ENCODE measurements around the gene SLC30A5.
"Not testable (repeated sequence)": the region's sequence is repeated elsewhere in the genome, so short reads cannot be mapped to it uniquely, and the experiment has no call there.

The SLC30A5 gene

DNA sequence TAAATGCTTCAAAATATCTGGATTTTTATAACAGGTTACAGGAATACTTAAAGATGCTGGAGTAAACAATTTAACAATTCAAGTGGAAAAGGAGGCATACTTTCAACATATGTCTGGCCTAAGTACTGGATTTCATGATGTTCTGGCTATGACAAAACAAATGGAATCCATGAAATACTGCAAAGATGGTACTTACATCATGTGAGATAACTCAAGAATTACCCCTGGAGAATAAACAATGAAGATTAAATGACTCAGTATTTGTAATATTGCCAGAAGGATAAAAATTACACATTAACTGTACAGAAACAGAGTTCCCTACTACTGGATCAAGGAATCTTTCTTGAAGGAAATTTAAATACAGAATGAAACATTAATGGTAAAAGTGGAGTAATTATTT lies 35.6 kb downstream of the SLC30A5 start:
- no peak for TF ChIP-seq JUND (IDR thresholded peaks at IDR 0.05; ENCODE audit: low read depth)

DNA sequence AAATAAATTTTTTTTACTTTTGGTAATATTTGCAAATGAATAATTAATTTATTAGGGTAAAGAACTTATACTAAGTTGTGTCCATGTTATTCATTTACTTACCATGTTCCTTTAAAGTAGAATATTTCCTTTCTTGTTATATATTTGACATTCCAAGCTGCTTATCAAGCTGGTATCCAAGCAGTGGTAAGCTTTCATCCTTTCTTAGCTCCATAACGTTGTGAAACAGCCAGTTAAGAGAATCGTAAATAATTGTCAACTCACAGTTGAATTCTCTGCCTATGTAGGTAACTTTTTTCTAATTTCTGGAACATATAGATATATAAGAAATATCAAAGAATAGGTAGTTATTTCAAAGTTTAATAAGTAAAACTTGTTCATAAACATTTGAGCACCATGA lies 36.4 kb downstream of the SLC30A5 start:
- no peak for TF ChIP-seq JUND (IDR thresholded peaks at IDR 0.05; ENCODE audit: low read depth)
- no peak for DNase-seq (ENCODE audit: low read depth in 1 of 2, low spot score in 1 of 2)
- in situ Hi-C loops (cut with HindIII; ENCODE audit: low pct_unique_long_range_greater_than_20kb, low sequenced_read_pairs) = no loop called here

More for the DNA sequence above, 35.6 kb downstream of the SLC30A5 start:
- DNase-seq (ENCODE audit: low read depth in 1 of 2, low spot score in 1 of 2) = no peak
- in situ Hi-C loops (cut with HindIII; ENCODE audit: low pct_unique_long_range_greater_than_20kb, low sequenced_read_pairs) = no loop called here

DNA sequence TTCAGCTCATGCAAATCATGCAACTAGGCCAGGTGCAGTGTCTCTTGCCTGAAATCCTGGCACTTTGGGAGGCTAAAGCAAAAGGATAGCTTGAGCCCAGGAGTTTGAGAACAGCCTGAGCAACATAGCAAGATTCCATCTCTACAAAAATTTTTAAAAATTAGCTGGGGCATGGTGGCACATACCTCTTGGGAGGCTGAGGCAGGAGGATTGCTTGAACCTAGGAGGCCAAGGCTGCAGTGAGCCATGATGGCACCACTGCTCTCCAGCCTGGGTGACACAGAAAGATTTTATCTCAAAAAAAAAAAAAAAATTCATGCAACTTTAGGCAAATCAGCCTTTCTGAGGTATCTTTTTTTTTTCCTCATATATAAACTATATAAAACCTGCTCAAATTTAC lies 37.5 kb downstream of the SLC30A5 start:
- no peak for DNase-seq (ENCODE audit: low read depth in 1 of 2, low spot score in 1 of 2)
- TF ChIP-seq JUND (IDR thresholded peaks at IDR 0.05; ENCODE audit: low read depth) = no peak
- in situ Hi-C loops (cut with HindIII; ENCODE audit: low pct_unique_long_range_greater_than_20kb, low sequenced_read_pairs) = no loop called here

- no peak for DNase-seq (ENCODE audit: low read depth in 1 of 2, low spot score in 1 of 2)
- no peak for TF ChIP-seq JUND (IDR thresholded peaks at IDR 0.05; ENCODE audit: low read depth)
- in situ Hi-C loops (cut with HindIII; ENCODE audit: low pct_unique_long_range_greater_than_20kb, low sequenced_read_pairs) = no loop called here
These were observed 40.3 kb downstream of the SLC30A5 start for GRCh38 chr5:69134126-69134525.

DNA sequence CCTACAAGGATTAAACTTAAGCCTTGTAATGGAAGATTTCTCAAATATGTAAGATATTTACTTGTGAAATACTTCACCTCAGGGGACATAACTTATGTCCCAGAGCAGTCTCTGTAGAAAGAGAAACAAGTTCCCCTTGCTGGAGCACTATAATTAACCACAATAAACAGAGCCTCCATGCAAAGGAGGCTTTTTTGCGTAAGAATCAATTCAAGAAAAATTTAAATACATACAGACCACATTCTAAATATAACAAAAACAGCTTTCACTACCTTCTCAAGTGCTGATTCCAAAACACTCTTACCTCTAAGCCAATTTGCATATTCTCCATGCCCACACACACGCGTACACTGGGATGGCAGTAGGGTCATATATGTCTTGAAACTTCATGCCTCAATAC lies 42.5 kb downstream of the SLC30A5 start:
- TF ChIP-seq JUND (IDR thresholded peaks at IDR 0.05; ENCODE audit: low read depth) = no peak
- peak; percentile 23 to 67 for DNase-seq (ENCODE audit: low read depth in 1 of 2, low spot score in 1 of 2)
- in situ Hi-C loops (cut with HindIII; ENCODE audit: low pct_unique_long_range_greater_than_20kb, low sequenced_read_pairs) = no loop called here

DNA sequence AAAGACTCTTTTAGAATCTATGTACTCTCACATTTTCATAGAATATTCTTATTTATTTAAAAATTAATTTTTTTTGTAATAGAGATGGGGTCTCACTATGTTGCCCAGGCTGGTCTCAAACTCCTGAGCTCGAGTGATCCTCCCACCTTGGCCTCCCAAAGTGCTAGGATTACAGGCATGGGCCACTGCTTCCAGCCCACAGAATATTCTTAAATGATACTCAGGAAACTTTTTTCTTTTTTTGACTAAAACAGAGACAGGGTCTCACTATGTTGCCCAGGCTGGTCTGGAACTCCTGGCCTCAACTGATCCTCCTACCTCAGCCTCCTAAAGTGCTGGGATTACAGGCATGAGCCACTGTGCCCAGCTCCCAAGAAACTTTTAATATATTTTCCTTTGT lies 43.4 kb downstream of the SLC30A5 start:
- in situ Hi-C loops (cut with HindIII; ENCODE audit: low pct_unique_long_range_greater_than_20kb, low sequenced_read_pairs); DNase-seq (ENCODE audit: low read depth in 1 of 2, low spot score in 1 of 2): not testable (repeated sequence)

DNA sequence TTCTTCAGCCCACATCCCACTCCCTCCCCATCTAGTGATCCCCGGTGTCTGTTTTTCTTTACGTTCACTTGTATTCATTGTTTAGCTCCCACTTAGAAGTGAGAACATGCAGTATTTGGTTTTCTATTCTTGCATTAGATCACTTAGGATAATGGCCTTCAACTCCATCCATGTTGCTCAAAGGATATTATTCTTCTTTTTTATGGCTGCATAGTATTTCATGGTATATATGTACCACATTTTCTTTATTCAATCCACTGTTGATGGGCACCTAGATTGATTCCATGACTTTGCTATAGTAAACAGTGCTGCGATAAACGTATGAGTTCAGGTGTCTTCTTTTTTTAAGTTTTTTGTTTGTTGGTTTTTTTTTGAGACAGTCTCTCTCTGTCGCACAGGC lies 44.0 kb downstream of the SLC30A5 start:
- in situ Hi-C loops (cut with HindIII; ENCODE audit: low pct_unique_long_range_greater_than_20kb, low sequenced_read_pairs) = no loop called here
- DNase-seq (ENCODE audit: low read depth in 1 of 2, low spot score in 1 of 2) = no peak
- no peak for TF ChIP-seq JUND (IDR thresholded peaks at IDR 0.05; ENCODE audit: low read depth)

GRCh38 chr5:69138766-69139165 lies 45.0 kb downstream of the SLC30A5 start:
- no peak for TF ChIP-seq JUND (IDR thresholded peaks at IDR 0.05; ENCODE audit: low read depth)
- no peak for DNase-seq (ENCODE audit: low read depth in 1 of 2, low spot score in 1 of 2)
- in situ Hi-C loops (cut with HindIII; ENCODE audit: low pct_unique_long_range_greater_than_20kb, low sequenced_read_pairs) = no loop called here

- in situ Hi-C loops (cut with HindIII; ENCODE audit: low pct_unique_long_range_greater_than_20kb, low sequenced_read_pairs); DNase-seq (ENCODE audit: low read depth in 1 of 2, low spot score in 1 of 2): not testable (repeated sequence)
These were observed 46.4 kb downstream of the SLC30A5 start for GRCh38 chr5:69140239-69140638.

- in situ Hi-C loops (cut with HindIII; ENCODE audit: low pct_unique_long_range_greater_than_20kb, low sequenced_read_pairs) = no loop called here
These were observed 47.0 kb downstream of the SLC30A5 start for GRCh38 chr5:69140827-69141226.

DNA sequence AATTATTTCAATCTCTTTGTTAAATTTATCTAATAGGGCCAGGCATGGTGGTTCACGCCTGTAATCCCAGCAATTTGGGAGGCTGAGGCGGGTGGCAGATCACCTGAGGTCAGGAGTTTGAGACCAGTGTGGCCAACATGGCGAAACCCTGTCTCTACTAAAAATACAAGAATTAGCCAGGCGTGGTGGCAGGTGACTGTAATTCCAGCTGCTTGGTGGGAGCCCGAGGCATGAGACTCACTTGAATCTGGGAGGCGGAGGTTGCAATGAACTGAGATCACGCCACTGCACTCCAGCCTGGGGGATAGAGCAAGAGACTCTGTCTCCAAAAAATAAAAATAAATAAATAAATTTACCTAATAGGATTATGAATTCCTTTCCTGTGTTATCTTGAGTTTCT lies 54.8 kb downstream of the SLC30A5 start:
- in situ Hi-C loops (cut with HindIII; ENCODE audit: low pct_unique_long_range_greater_than_20kb, low sequenced_read_pairs); DNase-seq (ENCODE audit: low read depth in 1 of 2, low spot score in 1 of 2): not testable (repeated sequence)

More at GRCh38 chr5:69140827-69141226, 47.0 kb downstream of the SLC30A5 start:
- TF ChIP-seq JUND (IDR thresholded peaks at IDR 0.05; ENCODE audit: low read depth) = no peak
- no peak for DNase-seq (ENCODE audit: low read depth in 1 of 2, low spot score in 1 of 2)

GRCh38 chr5:69148981-69149675 lies 55.3 kb downstream of the SLC30A5 start:
- DNase-seq (ENCODE audit: low read depth in 1 of 2, low spot score in 1 of 2) = no peak
- TF ChIP-seq JUND (IDR thresholded peaks at IDR 0.05; ENCODE audit: low read depth) = no peak
- in situ Hi-C loops (cut with HindIII; ENCODE audit: low pct_unique_long_range_greater_than_20kb, low sequenced_read_pairs) = no loop called here

GRCh38 chr5:69149676-69150010 lies 55.8 kb downstream of the SLC30A5 start:
- in situ Hi-C loops (cut with HindIII; ENCODE audit: low pct_unique_long_range_greater_than_20kb, low sequenced_read_pairs) = no loop called here
- DNase-seq (ENCODE audit: low read depth in 1 of 2, low spot score in 1 of 2) = no peak
- no peak for TF ChIP-seq JUND (IDR thresholded peaks at IDR 0.05; ENCODE audit: low read depth)

DNA sequence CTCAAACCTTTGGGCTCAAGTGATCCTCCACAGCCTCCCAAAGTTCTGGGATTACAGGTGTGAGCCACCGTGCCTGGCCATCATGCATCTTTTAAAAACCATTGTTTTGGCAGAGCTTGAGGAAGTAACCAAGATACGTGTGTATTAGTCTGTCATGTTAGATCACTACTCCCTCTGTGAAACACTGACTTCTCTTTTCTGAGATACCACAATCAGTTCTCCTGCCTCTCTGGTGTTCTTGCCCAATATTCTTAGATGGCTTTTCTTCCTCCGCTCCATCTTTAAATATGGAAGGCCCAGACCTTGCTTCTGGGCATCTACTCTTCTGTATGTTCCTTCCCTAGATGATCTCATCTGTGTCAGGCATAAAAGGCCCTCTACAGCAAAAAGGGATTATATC lies 58.9 kb downstream of the SLC30A5 start:
- no peak for TF ChIP-seq JUND (IDR thresholded peaks at IDR 0.05; ENCODE audit: low read depth)
- in situ Hi-C loops (cut with HindIII; ENCODE audit: low pct_unique_long_range_greater_than_20kb, low sequenced_read_pairs) = no loop called here
- no peak for DNase-seq (ENCODE audit: low read depth in 1 of 2, low spot score in 1 of 2)
